IMR-90 (cell line): ENCODE data around the gene BLNK. TPM values are rescaled to one million over a fixed set of nuclear protein-coding genes. Genes with fewer than 3 reads are reported as not detected.

Source experiments
- ATAC-seq: fragments of 200-7000 bp; cut with Tn5 transposase; 2 replicates; pipeline ENCODE4 v1.9.1; 2020; ENCODE audit warnings: low read depth, mild to moderate bottlenecking, moderate library complexity
- BruUV-seq: library from RNA; stranded (reverse); fragments of 400-500 nt; replicated peaks from 2 replicates; lab custom pipeline; 2021; lab: Mats Ljungman, UMichigan
- CTCF ChIA-PET: fragments of 300-600 bp; formaldehyde crosslinking; extraction: SDS; loops from one replicate; lab custom pipeline; 2021; ENCODE audit warnings: antibody characterized with exemption; lab: Yijun Ruan, JAX
- POLR2A ChIA-PET: fragments of 300-600 bp; sonication (Branson Sonifier 250); formaldehyde crosslinking; loops from one replicate; lab custom pipeline; 2022; ENCODE audit warnings: antibody characterized with exemption; ENCODE audit not compliant: unreplicated experiment; lab: Charles Lee
- DNase-seq: peaks from one replicate; pipeline ENCODE4 v3.0.0; 2013
- H2AFZ ChIP-seq: replicated peaks from 2 replicates; pipeline ENCODE3; 2013; ENCODE audit warnings: low read length, mild to moderate bottlenecking; ENCODE audit not compliant: poor library complexity
- H2AK5ac ChIP-seq: 2 replicates; pipeline ENCODE4 v1.6.1; 2013; ENCODE audit warnings: low read depth, low read length, inconsistent platforms
- H2AK9ac ChIP-seq: replicated peaks from 2 replicates; pipeline ENCODE3; 2013; ENCODE audit warnings: mild to moderate bottlenecking, low read depth, low read length, moderate library complexity; ENCODE audit not compliant: poor library complexity
- H2BK120ac ChIP-seq: 2 replicates; pipeline ENCODE4 v1.6.1; 2013; ENCODE audit warnings: low read depth, low read length, inconsistent platforms
- H2BK15ac ChIP-seq: 3 replicates; pipeline ENCODE4 v1.6.1; 2013; ENCODE audit warnings: low read depth, low read length, inconsistent platforms
- H2BK20ac ChIP-seq: 2 replicates; pipeline ENCODE4 v1.6.1; 2013; ENCODE audit warnings: low read depth, mild to moderate bottlenecking, inconsistent platforms, low read length, moderate library complexity
- H2BK5ac ChIP-seq: 2 replicates; pipeline ENCODE4 v1.6.1; 2013; ENCODE audit warnings: mild to moderate bottlenecking, low read depth, low read length, inconsistent platforms; ENCODE audit not compliant: poor library complexity, severe bottlenecking
- H3K14ac ChIP-seq: replicated peaks from 2 replicates; pipeline ENCODE4 v1.6.1; 2013; ENCODE audit warnings: low read depth, low read length, inconsistent platforms
- H3K18ac ChIP-seq: 2 replicates; pipeline ENCODE4 v1.6.1; 2013; ENCODE audit warnings: low read depth, low read length, control low read depth
- H3K23ac ChIP-seq: 2 replicates; pipeline ENCODE4 v1.6.1; 2013; ENCODE audit warnings: low read depth, low read length, inconsistent platforms
- H3K27ac ChIP-seq: 2 replicates; pipeline ENCODE4 v1.5.1; 2013; ENCODE audit warnings: mild to moderate bottlenecking, control low read depth, low read length; ENCODE audit not compliant: insufficient read depth
- H3K27me3 ChIP-seq: 2 replicates; pipeline ENCODE4 v1.6.1; 2013; ENCODE audit warnings: low read length; ENCODE audit not compliant: control insufficient read depth, insufficient read depth
- H3K36me3 ChIP-seq: 2 replicates; pipeline ENCODE4 v1.6.1; 2013; ENCODE audit warnings: low read length, mixed read lengths; ENCODE audit not compliant: control insufficient read depth, insufficient read depth
- H3K4ac ChIP-seq: 2 replicates; pipeline ENCODE4 v1.6.1; 2013; ENCODE audit warnings: low read depth, low read length, inconsistent platforms
- H3K4me1 ChIP-seq: 2 replicates; pipeline ENCODE4 v1.6.1; 2013; ENCODE audit warnings: low read length, mixed read lengths; ENCODE audit not compliant: control insufficient read depth, insufficient read depth
- H3K4me2 ChIP-seq: 2 replicates; pipeline ENCODE4 v1.6.1; 2013; ENCODE audit warnings: low read depth, mild to moderate bottlenecking, control low read depth, low read length, moderate library complexity
- H3K4me3 ChIP-seq: 2 replicates; pipeline ENCODE4 v1.5.1; 2013; ENCODE audit warnings: low read depth, mild to moderate bottlenecking, control low read depth, low read length, moderate library complexity; ENCODE audit not compliant: insufficient read depth
- H3K56ac ChIP-seq: 2 replicates; pipeline ENCODE4 v1.6.1; 2013; ENCODE audit warnings: low read length, inconsistent platforms; ENCODE audit not compliant: insufficient read depth; ENCODE audit errors: extremely low read depth
- H3K79me1 ChIP-seq, 2 experiments: 2 replicates each; pipeline ENCODE4 v1.6.1; 2013; ENCODE audit warnings: low read length in 2 of 2, inconsistent platforms in 1 of 2, low read depth in 1 of 2
- H3K9ac ChIP-seq: 2 replicates; pipeline ENCODE4 v1.6.1; 2013; ENCODE audit warnings: low read depth, low read length, control low read depth
- H3K9me1 ChIP-seq: 2 replicates; pipeline ENCODE4 v1.6.1; 2013; ENCODE audit warnings: low read length, inconsistent platforms; ENCODE audit not compliant: insufficient read depth
- H3K9me3 ChIP-seq: 2 replicates; pipeline ENCODE4 v1.6.1; 2013; ENCODE audit warnings: low read length; ENCODE audit not compliant: control insufficient read depth, insufficient read depth
- H4K20me1 ChIP-seq: 2 replicates; pipeline ENCODE4 v1.6.1; 2013; ENCODE audit warnings: low read length, inconsistent platforms; ENCODE audit not compliant: insufficient read depth
- H4K5ac ChIP-seq: 2 replicates; pipeline ENCODE4 v1.6.1; 2013; ENCODE audit warnings: mild to moderate bottlenecking, low read depth, low read length, control low read depth
- H4K8ac ChIP-seq, 2 experiments: 2 replicates each; pipeline ENCODE4 v1.6.1; 2013; ENCODE audit warnings: low read depth in 2 of 2, low read length in 2 of 2, control low read depth in 1 of 2, inconsistent platforms in 1 of 2
- H4K91ac ChIP-seq: 2 replicates; pipeline ENCODE4 v1.6.1; 2013; ENCODE audit warnings: low read depth, low read length, inconsistent platforms; ENCODE audit not compliant: insufficient read depth
- CEBPB ChIP-seq: IDR thresholded peaks from 2 replicates; pipeline ENCODE4 v1.6.1; 2012; ENCODE audit warnings: low read depth, low read length, improper control_type of control experiment
- CHD1 ChIP-seq: IDR thresholded peaks from 2 replicates; pipeline ENCODE4 v1.6.1; 2012; ENCODE audit warnings: low read depth, low read length, improper control_type of control experiment
- CTCF ChIP-seq: conservative IDR thresholded peaks from 2 replicates; pipeline ENCODE4 v1.5.1; 2012; ENCODE audit warnings: mild to moderate bottlenecking, low read depth, low read length, improper control_type of control experiment
- FOS ChIP-seq: fragments of 150-350 bp; IDR thresholded peaks from 2 replicates; pipeline ENCODE4 v1.6.1; 2016; ENCODE audit warnings: low read depth, low read length
- MAZ ChIP-seq: IDR thresholded peaks from 2 replicates; pipeline ENCODE4 v1.6.1; 2012; ENCODE audit warnings: low read depth, mild to moderate bottlenecking, low read length, improper control_type of control experiment, moderate library complexity, borderline replicate concordance
- MXI1 ChIP-seq: IDR thresholded peaks from 2 replicates; pipeline ENCODE4 v1.6.1; 2012; ENCODE audit warnings: low read depth, mild to moderate bottlenecking, low read length, moderate library complexity, borderline replicate concordance
- NFE2L2 ChIP-seq: fragments of 150-350 bp; IDR thresholded peaks from 2 replicates; pipeline ENCODE4 v1.6.1; 2016; ENCODE audit warnings: low read depth, mild to moderate bottlenecking, low read length
- POLR2A ChIP-seq: IDR thresholded peaks from 2 replicates; pipeline ENCODE4 v1.6.1; 2012; ENCODE audit warnings: mild to moderate bottlenecking, low read depth, low read length
- RAD21 ChIP-seq: IDR thresholded peaks from 2 replicates; pipeline ENCODE4 v1.6.1; 2012; ENCODE audit warnings: low read length, improper control_type of control experiment
- RCOR1 ChIP-seq: IDR thresholded peaks from 2 replicates; pipeline ENCODE4 v1.6.1; 2012; ENCODE audit warnings: mild to moderate bottlenecking, low read length, improper control_type of control experiment; ENCODE audit not compliant: insufficient replicate concordance
- SMC3 ChIP-seq: fragments of 150-350 bp; IDR thresholded peaks from 2 replicates; pipeline ENCODE4 v1.6.1; 2016; ENCODE audit warnings: low read depth, mild to moderate bottlenecking, antibody characterized with exemption, low read length, moderate library complexity
- USF2 ChIP-seq: fragments of 150-350 bp; IDR thresholded peaks from 2 replicates; pipeline ENCODE4 v1.6.1; 2017; ENCODE audit warnings: mild to moderate bottlenecking, antibody characterized with exemption, low read length, low read depth
- WGBS, 2 experiments: methylation state at CpG; one replicate each; pipeline versions ENCODE4 v1.1.5 to v1.1.7; 2013; ENCODE audit warnings: missing lambda C conversion rate in 2 of 2; ENCODE audit not compliant: insufficient read length in 1 of 2; ENCODE audit errors: extremely low coverage in 2 of 2; 5-methylcytosine and 5-hydroxymethylcytosine counted together
- dilution Hi-C: fragments of 300-500 bp; cut with HindIII; formaldehyde crosslinking; loops from one replicate; pipeline ENCODE4 v1.14.3; 2018; ENCODE audit warnings: low sequenced_read_pairs; ENCODE audit not compliant: unreplicated experiment
- in situ Hi-C: fragments of 300-500 bp; cut with MboI; formaldehyde crosslinking; loops from 3 replicates; pipeline ENCODE4 v1.14.3; 2019; ENCODE audit warnings: low sequenced_read_pairs, inconsistent platforms, mixed read lengths
- intact Hi-C: fragments of 100-400 bp; cut with micrococcal nuclease; formaldehyde crosslinking; loops from 2 replicates; pipeline ENCODE4 v1.10.0; 2022
- polyA plus RNA-seq, 3 experiments: library from polyadenylated mRNA; depleted of rRNA; stranded (reverse); fragments of >200 nt; gene quantifications; 2 replicates each; pipeline ENCODE4 v1.2.3, GENCODE V29; 2012; ENCODE audit warnings: low replicate concordance in 1 of 3
- total RNA-seq: library from RNA; depleted of rRNA; stranded (reverse); fragments of >200 nt; gene quantifications from 2 replicates; pipeline ENCODE4 v1.2.3, GENCODE V29; 2012

BLNK gene
- total and polyA plus RNA-seq, 2 of the 4 experiments (the other 2 are of a cell fraction), result not detected

GRCh38 chr10:96290368-96291133 is 19.2 kb upstream of the BLNK start:
- Histone ChIP-seq H3K4ac (no peak overlapping the region), H2BK120ac (no peak overlapping the region), H3K23ac (no peak overlapping the region), H2BK15ac (no peak overlapping the region), H3K4me3 (no peak overlapping the region), H4K20me1 (no peaks in the 10 kb centered on the region), H3K4me2 (no peak overlapping the region), H3K9me1 (no peaks in the 10 kb centered on the region), H3K14ac (no peak overlapping the region), H3K9me3 (no peaks in the 10 kb centered on the region), H2AK9ac (no peak overlapping the region), H3K27ac (no peak overlapping the region), H3K36me3 (no peaks in the 10 kb centered on the region), H2AK5ac (no peak overlapping the region), H2BK20ac (no peak overlapping the region), H3K56ac (no peak overlapping the region), H4K8ac (no peak overlapping the region), H3K4me1 (no peaks in the 10 kb centered on the region), H3K27me3 (no peaks in the 10 kb centered on the region), H4K91ac (no peak overlapping the region), H4K5ac (no peak overlapping the region), H3K9ac (no peak overlapping the region), H2AFZ (no peak overlapping the region), H3K79me1 (no peaks in the 10 kb centered on the region), H2BK5ac (no peak overlapping the region), H3K18ac (no peak overlapping the region)
- TF ChIP-seq SMC3, result no peak
- no peak for TF ChIP-seq CHD1
- TF ChIP-seq MXI1, result no peak
- no peak for TF ChIP-seq MAZ
- no peak for TF ChIP-seq POLR2A
- TF ChIP-seq NFE2L2, result no peak
- TF ChIP-seq USF2, result no peak
- TF ChIP-seq FOS, result no peak
- TF ChIP-seq CTCF, result no peak
- no peak for TF ChIP-seq CEBPB
- TF ChIP-seq RCOR1, result no peak
- no peak for TF ChIP-seq RAD21
- intact Hi-C loops (loop anchor here (10.0 kb wide), 1 partner anchor 596 kb away; the partner anchor contains the start of gene TCTN3), dilution Hi-C loops (no loop called here), in situ Hi-C loops (no loop called here)
- DNase-seq, result no peak
- no CpG with 5 or more reads among the region's 4 CpGs for WGBS, 2 experiments
- no TSS peak for BruUV-seq
- ATAC-seq, result no peak
- POLR2A ChIA-PET, result no interaction called here
- CTCF ChIA-PET, result interaction anchor here (0.6 to 1.5 kb wide), 3 partner anchors 59 to 274 kb away, joined by 3 to 4 read pairs (median 3); no protein-coding TSS in a partner anchor
